B cell (primary cell): ENCODE measurements around the gene DYNLT3. TPM values are rescaled to one million over a fixed set of nuclear protein-coding genes. Genes with fewer than 3 reads are reported as not detected.

Experiments
- ATAC-seq: fragments of 200-7000 bp; cut with Tn5 transposase; one replicate; pipeline ENCODE4 v1.10.0; 2021; ENCODE audit warnings: low read depth, mild to moderate bottlenecking, moderate number of reproducible peaks, moderate library complexity
- CTCF ChIA-PET: fragments of 350-600 bp; sonication (Branson Sonifier 250); formaldehyde crosslinking; loops from one replicate; lab custom pipeline; 2021; ENCODE audit warnings: antibody characterized with exemption, inconsistent platforms; lab: Charles Lee
- POLR2A ChIA-PET: fragments of 350-600 bp; sonication (Branson Sonifier 250); formaldehyde crosslinking; loops from one replicate; lab custom pipeline; 2021; ENCODE audit warnings: antibody characterized with exemption; lab: Charles Lee
- DNase-seq: peaks from one replicate; pipeline ENCODE4 v3.0.0; 2013
- H2AFZ ChIP-seq: 2 replicates; pipeline ENCODE4 v1.6.1; 2012; ENCODE audit warnings: mild to moderate bottlenecking, low read depth, low read length; ENCODE audit not compliant: insufficient read depth, poor library complexity, severe bottlenecking
- H3K27ac ChIP-seq, 2 donors: 1 replicate in 1 of 2; 2 replicates in 1 of 2; pipeline ENCODE4 v1.5.1; 2012 to 2013; ENCODE audit warnings: low read length in 2 of 2, mild to moderate bottlenecking in 2 of 2, moderate library complexity in 1 of 2
- H3K27me3 ChIP-seq, 4 experiments: fragments of 200-600 bp in 1 of 4; sonication (generic) in 1 of 4; replicated peaks in 1 of 4; 1 replicate in 2 of 4; 2 replicates in 2 of 4; pipeline versions ENCODE4 v1.6.1 to v1.7.0; 2013 to 2016; ENCODE audit warnings: low read length in 3 of 4, mild to moderate bottlenecking in 2 of 4, mixed read lengths in 1 of 4, moderate library complexity in 1 of 4; ENCODE audit not compliant: insufficient read depth in 4 of 4, control insufficient read depth in 3 of 4; ENCODE audit errors: control extremely low read depth in 1 of 4
- H3K36me3 ChIP-seq, 2 experiments: replicated peaks in 1 of 2; 1 replicate in 1 of 2; 2 replicates in 1 of 2; pipeline versions ENCODE4 v1.6.1 to v1.7.1; 2013; ENCODE audit warnings: low read length in 1 of 2; ENCODE audit not compliant: insufficient read depth in 2 of 2, control insufficient read depth in 1 of 2; ENCODE audit errors: control extremely low read depth in 1 of 2, extremely low read depth in 1 of 2
- H3K4me1 ChIP-seq, 2 donors: fragments of 200-600 bp in 1 of 2; sonication (generic) in 1 of 2; 1 replicate in 1 of 2; 2 replicates in 1 of 2; pipeline versions ENCODE4 v1.5.1 to v1.6.1; 2013 to 2017; ENCODE audit warnings: low read length in 2 of 2; ENCODE audit not compliant: control insufficient read depth in 2 of 2, insufficient read depth in 2 of 2
- H3K4me2 ChIP-seq: replicated peaks from 2 replicates; pipeline ENCODE3; 2012; ENCODE audit warnings: mild to moderate bottlenecking, low read depth, low read length; ENCODE audit not compliant: poor library complexity, severe bottlenecking
- H3K4me3 ChIP-seq, 5 experiments: fragments of 200-600 bp in 1 of 5; sonication (generic) in 1 of 5; 1 replicate in 3 of 5; 2 replicates in 2 of 5; pipeline versions ENCODE4 v1.5.1 to v1.7.0; 2011 to 2016; ENCODE audit warnings: low read length in 4 of 5, mild to moderate bottlenecking in 4 of 5, low read depth in 2 of 5, control low read depth in 1 of 5, moderate library complexity in 1 of 5; ENCODE audit not compliant: insufficient read depth in 1 of 5; ENCODE audit errors: control extremely low read depth in 1 of 5, extremely low read depth in 1 of 5
- H3K79me2 ChIP-seq: fragments of 200-600 bp; sonication (generic); one replicate; pipeline ENCODE4 v1.6.0; 2016; ENCODE audit warnings: low read length; ENCODE audit not compliant: control insufficient read depth, insufficient read depth
- H3K9ac ChIP-seq: fragments of 200-600 bp; sonication (generic); 2 replicates; pipeline ENCODE4 v1.6.1; 2017; ENCODE audit warnings: mild to moderate bottlenecking, low read length, moderate library complexity
- H3K9me3 ChIP-seq, 3 donors: one replicate each; pipeline versions ENCODE4 v1.6.1 to v1.7.1; 2013; ENCODE audit warnings: low read length in 2 of 3; ENCODE audit not compliant: control insufficient read depth in 2 of 3, insufficient read depth in 1 of 3; ENCODE audit errors: control extremely low read depth in 1 of 3
- H4K20me1 ChIP-seq: 2 replicates; pipeline ENCODE4 v1.6.0; 2012; ENCODE audit warnings: mild to moderate bottlenecking, low read length; ENCODE audit not compliant: insufficient read depth, control insufficient read depth, poor library complexity, severe bottlenecking
- H3K27ac Mint-ChIP-seq: one replicate; pipeline ENCODE4 v1.8.0; 2021; ENCODE audit warnings: mixed read lengths
- H3K27me3 Mint-ChIP-seq: one replicate; pipeline ENCODE4 v1.8.0; 2021; ENCODE audit warnings: mixed read lengths
- H3K4me1 Mint-ChIP-seq: one replicate; pipeline ENCODE4 v1.8.0; 2021; ENCODE audit warnings: mixed read lengths
- H3K4me3 Mint-ChIP-seq: one replicate; pipeline ENCODE4 v1.8.0; 2021; ENCODE audit warnings: mixed read lengths
- H3K9me3 Mint-ChIP-seq: one replicate; pipeline ENCODE4 v1.8.0; 2022; ENCODE audit warnings: mixed read lengths; ENCODE audit not compliant: insufficient read depth
- CTCF ChIP-seq: fragments of 200-600 bp; IDR thresholded peaks from one replicate; pipeline ENCODE4 v1.8.0; 2022; ENCODE audit warnings: antibody characterized with exemption, mild to moderate bottlenecking
- EZH2 ChIP-seq: IDR thresholded peaks from 2 replicates; pipeline ENCODE4 v1.6.1; 2012; ENCODE audit warnings: borderline replicate concordance, low read depth, mild to moderate bottlenecking, moderate library complexity, low read length; ENCODE audit not compliant: insufficient read depth, poor library complexity, severe bottlenecking
- whole genome bisulfite sequencing: methylation state at CpG from one replicate; pipeline ENCODE4 v1.1.5; 2013; ENCODE audit warnings: missing lambda C conversion rate; ENCODE audit not compliant: insufficient coverage; 5-methylcytosine and 5-hydroxymethylcytosine counted together
- intact Hi-C: fragments of 100-400 bp; cut with micrococcal nuclease; formaldehyde crosslinking; loops from one replicate; pipeline ENCODE4 v1.10.0; 2022
- polyA plus RNA-seq: library from polyadenylated mRNA; depleted of rRNA; stranded (reverse); fragments of >200 nt; gene quantifications from 2 replicates; pipeline ENCODE4 v1.2.3, GENCODE V29; 2012
- total RNA-seq, 2 donors: library from RNA; stranded (reverse); fragments of 120-200 nt in 1 of 2; gene quantifications; 1 replicate in 1 of 2; 2 replicates in 1 of 2; pipeline versions ENCODE4 v1.2.3 to v1.2.4, GENCODE V29; 2013 to 2022

The DYNLT3 gene
- total and polyA plus RNA-seq, 2 donors (not counting 1 experiment from before 2014, with no cell fraction given): 15.3 to 20.4 TPM

- Mint-ChIP-seq H3K27ac (no peak overlapping the region), H3K9me3 (no peaks in the 10 kb centered on the region), H3K4me1 (peaks cover 4% of the 10 kb centered on the region), H3K4me3 (no peak overlapping the region), H3K27me3 (peaks cover 7% of the 10 kb centered on the region)
- H2AFZ ChIP-seq: no peak overlapping the region
- no CpG with 5 or more reads among the region's 4 CpGs for WGBS
- intact Hi-C loops: no loop called here
- no peak overlapping the region for H3K4me3 ChIP-seq
- H3K27ac ChIP-seq: no peak overlapping the region
- ChIA-PET CTCF (no interaction called here), POLR2A (no interaction called here)
- no peak overlapping the region for H3K9ac ChIP-seq
- no peaks in the 10 kb centered on the region for H3K9me3 ChIP-seq
- no peaks in the 10 kb centered on the region for H3K79me2 ChIP-seq
- H3K4me2 ChIP-seq: no peak overlapping the region
- no peaks in the 10 kb centered on the region for H3K4me1 ChIP-seq
- H3K27me3 ChIP-seq: no peaks in the 10 kb centered on the region
- ATAC-seq (no peak), DNase-seq (no peak)
- H4K20me1 ChIP-seq: no peaks in the 10 kb centered on the region
- H3K36me3 ChIP-seq: no peaks in the 10 kb centered on the region
- no peak for TF ChIP-seq EZH2
- TF ChIP-seq CTCF: no peak
Observed at GRCh38 chrX:37871626-37872302, 24.4 kb upstream of the DYNLT3 start.

- no peak overlapping the region for H3K27ac Mint-ChIP-seq
- H3K4me2 ChIP-seq: no peak overlapping the region
- no peak for TF ChIP-seq EZH2
- TF ChIP-seq CTCF: no peak
- H3K79me2 ChIP-seq: no peaks in the 10 kb centered on the region
- peaks cover 4% of the 10 kb centered on the region for H3K4me1 Mint-ChIP-seq
- no peaks in the 10 kb centered on the region for H4K20me1 ChIP-seq
- peaks cover 0 to 6% (median 0%) of the 10 kb centered on the region in 3 donors for H3K9me3 ChIP-seq
- H3K36me3 ChIP-seq: no peaks in the 10 kb centered on the region
- H3K27ac ChIP-seq: no peak overlapping the region
- H3K27me3 ChIP-seq: peaks cover 0 to 9% (median 0%) of the 10 kb centered on the region in 4 experiments
- WGBS: no CpG with 5 or more reads among the region's 3 CpGs
- peaks cover 10% of the 10 kb centered on the region for H3K27me3 Mint-ChIP-seq
- ATAC-seq (no peak), DNase-seq (no peak)
- H3K4me3 Mint-ChIP-seq: no peak overlapping the region
- POLR2A ChIA-PET: no interaction called here
- CTCF ChIA-PET: no interaction called here
- H2AFZ ChIP-seq: no peak overlapping the region
- no peak overlapping the region for H3K9ac ChIP-seq
- intact Hi-C loops: no loop called here
- H3K4me1 ChIP-seq: no peaks in the 10 kb centered on the region
- H3K9me3 Mint-ChIP-seq: no peaks in the 10 kb centered on the region
- no peak overlapping the region for H3K4me3 ChIP-seq
Observed at GRCh38 chrX:37867536-37868153, 20.3 kb upstream of the DYNLT3 start.
